IMR-90 (cell line): ENCODE data around the gene PGBD5.

ENCODE experiments used
- BHLHE40 ChIP-seq: fragments of 150-350 bp; IDR thresholded peaks from 2 replicates; pipeline ENCODE4 v1.6.1; 2016; ENCODE audit warnings: mild to moderate bottlenecking, low read depth, low read length
- CTCF ChIP-seq: conservative IDR thresholded peaks from 2 replicates; pipeline ENCODE4 v1.5.1; 2012; ENCODE audit warnings: mild to moderate bottlenecking, low read depth, low read length, improper control_type of control experiment
- ELK1 ChIP-seq: fragments of 150-350 bp; IDR thresholded peaks from 2 replicates; pipeline ENCODE4 v1.6.1; 2016; ENCODE audit warnings: low read depth, mild to moderate bottlenecking, low read length, moderate library complexity, borderline replicate concordance
- MAFK ChIP-seq: IDR thresholded peaks from 2 replicates; pipeline ENCODE4 v1.6.1; 2012; ENCODE audit warnings: low read depth, low read length, improper control_type of control experiment
- MXI1 ChIP-seq: IDR thresholded peaks from 2 replicates; pipeline ENCODE4 v1.6.1; 2012; ENCODE audit warnings: low read depth, mild to moderate bottlenecking, low read length, moderate library complexity, borderline replicate concordance
- POLR2A ChIP-seq: IDR thresholded peaks from 2 replicates; pipeline ENCODE4 v1.6.1; 2012; ENCODE audit warnings: mild to moderate bottlenecking, low read depth, low read length
- RAD21 ChIP-seq: IDR thresholded peaks from 2 replicates; pipeline ENCODE4 v1.6.1; 2012; ENCODE audit warnings: low read length, improper control_type of control experiment
- RFX5 ChIP-seq: IDR thresholded peaks from 2 replicates; pipeline ENCODE4 v1.8.0; 2012; ENCODE audit warnings: low read depth, mild to moderate bottlenecking, low read length, moderate library complexity
- SMC3 ChIP-seq: fragments of 150-350 bp; IDR thresholded peaks from 2 replicates; pipeline ENCODE4 v1.6.1; 2016; ENCODE audit warnings: low read depth, mild to moderate bottlenecking, antibody characterized with exemption, low read length, moderate library complexity

GRCh38 chr1:230289350-230289644, 136.8 kb downstream of the PGBD5 start:
- TF ChIP-seq CTCF: no peak
- no peak for TF ChIP-seq RFX5
- no peak for TF ChIP-seq MAFK
- no peak for TF ChIP-seq BHLHE40
- TF ChIP-seq POLR2A: no peak
- no peak for TF ChIP-seq ELK1
- no peak for TF ChIP-seq SMC3
- no peak for TF ChIP-seq MXI1
- no peak for TF ChIP-seq RAD21
